Measurements from ENCODE around the gene NIM1K.
"Not testable (repeated sequence)": the region's sequence is repeated elsewhere in the genome, so short reads cannot be mapped to it uniquely, and the experiment has no call there.

The NIM1K gene

GRCh38 chr5:43279548-43280274 is 87.7 kb downstream of the NIM1K start:
- no peak for DNase-seq (ENCODE audit: extremely low read depth in 1 of 2, low read depth in 1 of 2)

- no peak for DNase-seq (ENCODE audit: extremely low read depth in 1 of 2, low read depth in 1 of 2)
Observed at GRCh38 chr5:43281840-43282658, 90.0 kb downstream of the NIM1K start.

GRCh38 chr5:43286623-43287022 is 94.6 kb downstream of the NIM1K start:
- no peak for DNase-seq (ENCODE audit: extremely low read depth in 1 of 2, low read depth in 1 of 2)

GRCh38 chr5:43287493-43287892 is 95.5 kb downstream of the NIM1K start:
- no peak for DNase-seq (ENCODE audit: extremely low read depth in 1 of 2, low read depth in 1 of 2)

DNA sequence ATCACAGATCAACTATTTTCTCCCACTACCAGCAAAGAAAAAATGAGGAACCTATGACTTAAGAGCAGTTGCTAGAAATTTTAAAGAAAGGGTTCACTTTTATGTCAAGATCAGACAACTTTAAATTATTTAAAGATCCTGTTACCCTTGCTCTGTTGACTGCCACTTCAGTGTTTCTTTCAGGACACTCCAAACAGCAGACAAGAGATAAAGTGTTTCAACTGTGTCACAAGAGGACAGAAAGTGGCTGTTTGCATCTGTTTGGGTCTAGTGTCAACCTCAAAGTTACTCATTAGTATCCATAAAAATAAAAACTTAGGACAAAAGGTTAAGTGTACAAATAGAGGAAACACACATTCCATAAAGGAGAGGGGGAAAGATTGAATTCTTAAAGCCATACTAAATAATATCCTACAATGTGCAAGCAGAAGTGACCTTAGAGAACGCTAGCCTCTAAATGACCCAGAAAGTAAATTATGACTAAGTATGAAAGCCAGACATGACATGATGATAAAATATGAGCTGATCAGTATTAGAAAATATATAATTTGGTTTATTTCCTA is 96.3 kb downstream of the NIM1K start:
- no peak for DNase-seq (ENCODE audit: extremely low read depth in 1 of 2, low read depth in 1 of 2)

- no peak for DNase-seq (ENCODE audit: extremely low read depth in 1 of 2, low read depth in 1 of 2)
Observed at GRCh38 chr5:43290726-43291125, 98.7 kb downstream of the NIM1K start.

GRCh38 chr5:43294226-43294625 is 102.2 kb downstream of the NIM1K start:
- no peak for DNase-seq (ENCODE audit: extremely low read depth in 1 of 2, low read depth in 1 of 2)

- DNase-seq (ENCODE audit: extremely low read depth in 1 of 2, low read depth in 1 of 2) = no peak
Observed at GRCh38 chr5:43295202-43295601, 103.2 kb downstream of the NIM1K start.

GRCh38 chr5:43296835-43297234 is 104.8 kb downstream of the NIM1K start:
- DNase-seq (ENCODE audit: extremely low read depth in 1 of 2, low read depth in 1 of 2) = no peak

- no peak for DNase-seq (ENCODE audit: extremely low read depth in 1 of 2, low read depth in 1 of 2)
Observed at GRCh38 chr5:43298443-43298842, 106.4 kb downstream of the NIM1K start.

GRCh38 chr5:43300112-43300511 is 108.1 kb downstream of the NIM1K start:
- DNase-seq (ENCODE audit: extremely low read depth in 1 of 2, low read depth in 1 of 2) = no peak

- DNase-seq (ENCODE audit: extremely low read depth in 1 of 2, low read depth in 1 of 2) = no peak
Observed at GRCh38 chr5:43301653-43302091, 109.6 kb downstream of the NIM1K start.

- no peak for DNase-seq (ENCODE audit: extremely low read depth in 1 of 2, low read depth in 1 of 2)
Observed at GRCh38 chr5:43302481-43302880, 110.5 kb downstream of the NIM1K start.

GRCh38 chr5:43303242-43303641 is 111.2 kb downstream of the NIM1K start:
- DNase-seq (ENCODE audit: extremely low read depth in 1 of 2, low read depth in 1 of 2) = no peak

GRCh38 chr5:43304525-43304924 is 112.5 kb downstream of the NIM1K start:
- no peak for DNase-seq (ENCODE audit: extremely low read depth in 1 of 2, low read depth in 1 of 2)

DNA sequence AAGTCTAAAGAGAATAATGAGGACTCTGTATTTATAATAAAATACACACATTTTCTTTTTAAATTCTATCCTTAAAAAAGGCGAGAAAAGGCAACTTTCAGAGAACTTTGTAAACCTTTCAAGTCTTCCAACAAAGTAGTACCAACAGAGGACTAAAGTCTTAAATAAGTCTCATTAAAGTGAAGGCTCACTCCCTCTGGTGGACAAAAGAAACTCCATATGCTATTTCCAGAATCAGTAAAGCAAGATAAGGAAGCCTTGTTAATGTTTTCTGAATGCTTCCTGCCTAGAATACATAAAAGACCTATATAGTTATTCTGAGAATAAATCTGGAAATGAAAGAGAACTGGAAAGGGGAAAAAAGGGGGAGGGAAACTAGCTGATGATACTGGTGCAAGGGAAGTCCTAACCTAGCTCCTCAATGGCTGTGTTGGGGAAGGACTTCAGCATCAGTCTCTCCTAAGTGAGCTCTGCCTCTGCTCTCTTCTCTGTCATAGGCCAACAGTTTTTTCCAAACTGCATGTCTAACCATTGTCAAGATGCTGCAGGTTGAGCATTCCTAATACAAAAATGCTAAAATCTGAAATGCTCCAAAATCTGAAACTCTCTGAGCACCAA is 114.0 kb downstream of the NIM1K start:
- DNase-seq (ENCODE audit: extremely low read depth in 1 of 2, low read depth in 1 of 2) = no peak

DNA sequence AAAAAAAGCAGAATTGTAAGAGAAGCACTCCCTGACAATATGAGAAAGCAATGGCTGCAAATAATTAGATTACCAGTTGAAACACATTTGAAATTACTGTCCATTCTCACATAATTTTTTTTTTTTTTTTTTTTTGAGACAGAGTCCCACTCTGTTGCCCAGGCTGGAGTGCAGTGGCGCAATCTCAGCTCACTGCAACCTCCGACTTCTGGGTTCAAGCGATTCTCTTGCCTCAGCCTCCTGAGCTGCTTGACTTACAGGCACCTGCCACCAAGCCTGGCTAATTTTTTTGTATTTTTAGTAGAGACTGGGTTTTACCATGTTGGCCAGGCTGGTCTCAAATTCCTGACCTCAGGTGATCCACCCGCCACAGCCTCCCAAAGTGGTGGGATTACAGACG is 114.9 kb downstream of the NIM1K start:
- DNase-seq (ENCODE audit: extremely low read depth in 1 of 2, low read depth in 1 of 2) = not testable (repeated sequence)

- DNase-seq (ENCODE audit: extremely low read depth in 1 of 2, low read depth in 1 of 2) = no peak
Observed at GRCh38 chr5:43309122-43309521, 117.1 kb downstream of the NIM1K start.

- no peak for DNase-seq (ENCODE audit: extremely low read depth in 1 of 2, low read depth in 1 of 2)
Observed at GRCh38 chr5:43309637-43310036, 117.6 kb downstream of the NIM1K start.

- DNase-seq (ENCODE audit: extremely low read depth in 1 of 2, low read depth in 1 of 2) = no peak
Observed at GRCh38 chr5:43312076-43312661, 120.1 kb downstream of the NIM1K start.

- no peak for DNase-seq (ENCODE audit: extremely low read depth in 1 of 2, low read depth in 1 of 2)
Observed at GRCh38 chr5:43312699-43313034, 120.6 kb downstream of the NIM1K start.
